Measurements from ENCODE around the gene CITED4.

- TF ChIP-seq POLR2A (IDR thresholded peaks at IDR 0.05) (no peak), POLR2AphosphoS5 (IDR thresholded peaks at IDR 0.05) (no peak)
- TF ChIP-seq, protein P1, sequence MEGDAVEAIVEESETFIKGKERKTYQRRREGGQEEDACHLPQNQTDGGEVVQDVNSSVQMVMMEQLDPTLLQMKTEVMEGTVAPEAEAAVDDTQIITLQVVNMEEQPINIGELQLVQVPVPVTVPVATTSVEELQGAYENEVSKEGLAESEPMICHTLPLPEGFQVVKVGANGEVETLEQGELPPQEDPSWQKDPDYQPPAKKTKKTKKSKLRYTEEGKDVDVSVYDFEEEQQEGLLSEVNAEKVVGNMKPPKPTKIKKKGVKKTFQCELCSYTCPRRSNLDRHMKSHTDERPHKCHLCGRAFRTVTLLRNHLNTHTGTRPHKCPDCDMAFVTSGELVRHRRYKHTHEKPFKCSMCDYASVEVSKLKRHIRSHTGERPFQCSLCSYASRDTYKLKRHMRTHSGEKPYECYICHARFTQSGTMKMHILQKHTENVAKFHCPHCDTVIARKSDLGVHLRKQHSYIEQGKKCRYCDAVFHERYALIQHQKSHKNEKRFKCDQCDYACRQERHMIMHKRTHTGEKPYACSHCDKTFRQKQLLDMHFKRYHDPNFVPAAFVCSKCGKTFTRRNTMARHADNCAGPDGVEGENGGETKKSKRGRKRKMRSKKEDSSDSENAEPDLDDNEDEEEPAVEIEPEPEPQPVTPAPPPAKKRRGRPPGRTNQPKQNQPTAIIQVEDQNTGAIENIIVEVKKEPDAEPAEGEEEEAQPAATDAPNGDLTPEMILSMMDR (IDR thresholded peaks at IDR 0.05) = no peak
These were observed 22.2 kb downstream of the CITED4 start for GRCh38 chr1:40839943-40840335.

All from gastroesophageal sphincter (tissue), 3 donors.